C4-2B (cell line): ENCODE results near the gene ATP6V1B1.

Experiments used
- H3K27ac ChIP-seq: fragments of 450-650 bp; 2 replicates; pipeline ENCODE4 v1.5.1; 2017
- ZFX ChIP-seq: fragments of 450-650 bp; IDR thresholded peaks from 2 replicates; pipeline ENCODE4 v1.6.1; 2017
- TF ChIP-seq, protein P1 (sequence below): fragments of 450-650 bp; conservative IDR thresholded peaks from 2 replicates; pipeline ENCODE4 v1.5.1; 2017; ENCODE audit warnings: mild to moderate bottlenecking

ATP6V1B1 gene

GRCh38 chr2:70890469-70891065 is 45.1 kb upstream of the ATP6V1B1 start:
- H3K27ac ChIP-seq: no peak overlapping the region
- no peak for TF ChIP-seq ZFX
- TF ChIP-seq, protein P1, sequence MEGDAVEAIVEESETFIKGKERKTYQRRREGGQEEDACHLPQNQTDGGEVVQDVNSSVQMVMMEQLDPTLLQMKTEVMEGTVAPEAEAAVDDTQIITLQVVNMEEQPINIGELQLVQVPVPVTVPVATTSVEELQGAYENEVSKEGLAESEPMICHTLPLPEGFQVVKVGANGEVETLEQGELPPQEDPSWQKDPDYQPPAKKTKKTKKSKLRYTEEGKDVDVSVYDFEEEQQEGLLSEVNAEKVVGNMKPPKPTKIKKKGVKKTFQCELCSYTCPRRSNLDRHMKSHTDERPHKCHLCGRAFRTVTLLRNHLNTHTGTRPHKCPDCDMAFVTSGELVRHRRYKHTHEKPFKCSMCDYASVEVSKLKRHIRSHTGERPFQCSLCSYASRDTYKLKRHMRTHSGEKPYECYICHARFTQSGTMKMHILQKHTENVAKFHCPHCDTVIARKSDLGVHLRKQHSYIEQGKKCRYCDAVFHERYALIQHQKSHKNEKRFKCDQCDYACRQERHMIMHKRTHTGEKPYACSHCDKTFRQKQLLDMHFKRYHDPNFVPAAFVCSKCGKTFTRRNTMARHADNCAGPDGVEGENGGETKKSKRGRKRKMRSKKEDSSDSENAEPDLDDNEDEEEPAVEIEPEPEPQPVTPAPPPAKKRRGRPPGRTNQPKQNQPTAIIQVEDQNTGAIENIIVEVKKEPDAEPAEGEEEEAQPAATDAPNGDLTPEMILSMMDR: no peak

- TF ChIP-seq, protein P1: no peak
- no peak overlapping the region for H3K27ac ChIP-seq
Measured at GRCh38 chr2:70891572-70892357, 43.9 kb upstream of the ATP6V1B1 start.

- H3K27ac ChIP-seq: no peak overlapping the region
- no peak for TF ChIP-seq ZFX
- TF ChIP-seq, protein P1: no peak
Measured at GRCh38 chr2:70892750-70893149, 43.0 kb upstream of the ATP6V1B1 start.

- no peak overlapping the region for H3K27ac ChIP-seq
- no peak for TF ChIP-seq ZFX
- TF ChIP-seq, protein P1: no peak
Measured at GRCh38 chr2:70893186-70893585, 42.5 kb upstream of the ATP6V1B1 start.

DNA sequence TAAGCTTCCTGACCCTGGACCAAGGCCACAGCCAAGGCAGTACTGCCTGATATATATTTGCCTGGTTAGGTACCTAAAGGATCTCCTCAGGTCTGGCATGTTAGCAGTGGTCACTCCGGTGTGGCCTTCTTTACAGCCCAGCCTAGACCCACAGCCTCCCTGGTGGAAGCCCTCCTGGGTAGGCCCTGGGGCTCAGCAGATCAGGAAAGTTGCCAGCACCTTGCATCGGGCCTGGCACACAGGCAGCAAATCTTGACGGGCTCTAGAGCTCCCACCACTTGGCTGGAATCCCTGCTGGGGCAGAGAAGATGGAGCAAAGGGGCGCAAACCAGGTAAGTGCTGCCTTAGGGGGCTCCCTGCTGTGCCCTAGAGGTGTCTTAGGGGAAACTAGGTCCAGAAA is 40.9 kb upstream of the ATP6V1B1 start:
- no peak overlapping the region for H3K27ac ChIP-seq
- TF ChIP-seq ZFX: no peak
- TF ChIP-seq, protein P1: no peak

DNA sequence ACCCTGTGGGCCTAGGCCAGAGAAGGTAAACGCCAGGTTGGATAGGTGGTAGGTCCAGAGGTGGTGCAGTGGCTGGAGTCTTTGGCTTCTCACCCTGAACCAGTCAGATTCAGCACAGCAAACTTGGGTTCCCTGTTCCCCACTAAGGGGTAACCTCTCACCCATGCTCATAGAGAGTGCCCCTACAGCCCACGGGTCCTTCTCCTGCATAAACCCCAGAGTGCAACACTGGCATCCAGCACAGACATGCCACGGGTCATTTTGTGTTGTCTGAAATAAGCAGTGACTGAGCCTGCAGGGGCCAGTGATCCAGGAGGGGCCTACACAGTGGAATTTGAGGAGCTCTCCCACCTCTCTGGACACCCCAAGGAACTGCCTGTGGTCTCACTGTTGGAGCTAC is 40.5 kb upstream of the ATP6V1B1 start:
- no peak for TF ChIP-seq ZFX
- TF ChIP-seq, protein P1: no peak

DNA sequence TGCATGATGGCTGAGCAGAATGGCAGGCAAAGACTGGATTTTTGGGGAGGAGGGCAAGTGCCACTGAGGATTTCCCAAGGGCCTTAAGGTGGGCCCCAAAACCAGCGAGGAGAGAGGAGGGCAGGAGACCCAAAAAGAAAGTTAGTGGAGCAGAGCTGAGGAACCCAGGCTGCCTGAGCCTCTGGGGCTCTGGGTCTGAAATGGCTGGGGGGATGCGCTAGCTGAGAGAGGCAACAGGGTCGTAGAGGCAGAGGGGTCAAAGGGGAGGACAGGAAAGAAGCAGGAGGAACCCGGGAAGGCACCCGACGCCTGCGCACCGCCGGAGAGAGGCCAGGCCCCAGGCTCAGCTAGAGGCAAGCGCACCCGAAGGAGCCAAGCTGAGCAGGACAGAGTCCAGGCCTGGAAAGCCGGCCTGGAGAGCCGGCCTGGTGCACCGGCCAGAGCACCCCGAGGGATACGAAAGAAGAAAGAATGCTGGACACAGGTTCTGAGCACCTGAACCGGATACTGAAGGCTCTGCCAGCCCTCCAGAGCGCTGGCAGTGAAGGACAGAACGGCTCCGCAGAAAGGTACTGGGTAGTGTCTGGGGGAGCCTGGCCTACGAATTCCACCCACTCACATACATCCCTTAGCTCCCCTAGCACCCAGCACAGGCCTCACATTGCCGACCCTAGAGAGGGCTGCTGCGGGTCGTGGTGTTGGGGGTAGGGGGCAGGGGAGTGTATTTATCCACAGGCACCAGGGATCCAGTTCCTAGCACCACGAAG is 39.5 kb upstream of the ATP6V1B1 start:
- H3K27ac ChIP-seq: no peak overlapping the region

More for the DNA sequence above, 40.5 kb upstream of the ATP6V1B1 start:
- H3K27ac ChIP-seq: no peak overlapping the region

More for the DNA sequence above, 39.5 kb upstream of the ATP6V1B1 start:
- TF ChIP-seq, protein P1: no peak
- TF ChIP-seq ZFX: no peak
